ENCODE data around the gene MLXIPL.
"Not testable (repeated sequence)": the region's sequence is repeated elsewhere in the genome, so short reads cannot be mapped to it uniquely, and the experiment has no call there.

The MLXIPL gene

GRCh38 chr7:73612598-73613269, 11.6 kb downstream of the MLXIPL start:
- DNase-seq (ENCODE audit: low read depth in 3 of 3) = no peak

DNA sequence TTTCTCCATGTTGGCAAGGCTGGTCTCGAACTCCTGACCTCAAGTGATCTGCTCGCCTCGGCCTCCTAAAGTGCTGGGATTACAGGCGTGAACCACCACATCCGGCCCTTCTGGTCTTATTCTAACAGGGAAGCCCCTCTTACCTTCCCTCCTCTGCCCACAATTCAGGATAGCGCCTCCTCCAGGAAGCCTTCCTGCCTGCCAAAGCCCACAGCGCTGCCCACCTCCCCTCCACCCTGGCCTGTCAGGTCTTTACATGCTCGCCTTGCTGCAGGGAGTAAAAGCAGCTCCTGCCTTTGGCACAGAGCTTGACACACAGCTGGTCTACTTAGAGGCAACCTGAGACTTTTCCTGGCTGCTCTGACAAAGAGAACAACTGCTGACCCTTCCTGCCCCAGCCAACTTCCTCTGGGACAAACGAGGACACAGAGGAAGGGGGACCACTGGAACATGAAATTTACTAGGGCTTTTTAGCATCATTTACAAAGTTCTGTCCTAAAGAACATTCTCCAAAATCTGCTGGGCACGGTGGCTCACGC, 13.2 kb downstream of the MLXIPL start:
- no peak for DNase-seq (ENCODE audit: low read depth in 3 of 3)

DNA sequence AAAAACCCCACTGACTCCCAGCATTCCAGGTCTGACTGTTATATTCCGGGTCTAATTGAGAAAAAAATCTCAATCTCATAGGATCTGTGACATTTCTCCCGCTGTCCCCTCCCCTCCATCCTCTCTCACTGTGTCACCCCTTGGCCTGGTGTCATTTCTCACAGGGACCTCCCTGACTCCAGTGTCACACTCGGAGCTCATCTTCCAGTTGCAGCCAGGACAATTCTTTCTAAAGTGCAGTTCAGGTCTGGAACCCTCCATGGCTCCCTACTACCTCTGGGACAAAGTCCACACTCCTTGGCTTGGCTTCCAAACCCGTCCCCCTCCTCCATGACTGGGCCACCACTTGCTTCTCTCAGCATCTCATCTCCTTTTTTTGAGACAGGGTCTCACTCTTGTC, 14.2 kb downstream of the MLXIPL start:
- DNase-seq (ENCODE audit: low read depth in 3 of 3) = no peak

GRCh38 chr7:73607692-73607983, 16.7 kb downstream of the MLXIPL start:
- DNase-seq (ENCODE audit: low read depth in 3 of 3) = not testable (repeated sequence)

DNA sequence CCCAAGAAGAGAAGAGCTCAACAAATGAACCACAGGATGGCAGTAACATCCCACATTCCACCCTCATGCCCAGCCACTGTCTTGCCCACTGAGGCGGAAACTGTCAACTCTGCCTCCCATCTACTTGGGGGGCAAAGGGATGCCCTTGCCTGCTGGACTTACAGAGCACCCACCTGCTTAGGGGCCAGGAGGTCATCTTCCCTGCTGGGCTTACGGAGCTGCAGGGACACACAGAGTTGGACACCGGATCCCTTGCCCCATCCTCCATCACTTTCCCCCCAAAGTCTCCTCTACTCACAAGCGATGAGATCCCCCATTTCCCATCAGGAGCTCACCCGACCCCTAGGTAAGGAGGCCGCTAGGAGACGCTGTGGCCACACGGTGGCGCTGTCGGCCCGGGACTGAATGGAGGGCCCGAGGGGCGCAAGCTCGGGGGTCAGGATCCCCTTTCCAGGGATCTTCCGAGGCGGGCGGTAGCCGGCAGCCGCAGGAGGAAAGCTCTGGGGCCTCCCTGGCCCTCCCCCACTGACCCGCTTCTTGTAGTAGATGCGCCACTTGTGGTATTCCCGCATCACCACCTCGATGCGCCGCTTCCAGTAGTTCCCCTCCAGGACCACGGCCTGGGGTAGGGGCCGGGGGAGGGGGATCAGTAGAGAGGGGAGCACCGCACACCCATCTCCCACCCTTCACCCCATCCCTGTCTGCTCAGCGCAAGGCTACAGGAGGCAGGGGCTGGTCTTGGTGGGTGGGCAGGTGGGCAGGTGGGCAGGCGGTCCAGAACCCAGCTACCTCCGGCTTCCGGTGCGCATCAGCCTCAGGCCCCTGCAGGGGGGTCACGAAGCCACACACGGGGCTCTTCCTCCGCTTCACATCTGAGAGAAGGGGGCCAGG, 17.3 kb downstream of the MLXIPL start:
- DNase-seq (ENCODE audit: low read depth in 3 of 3) = peak; percentile 37 to 70 (median 39)

- no peak for DNase-seq (ENCODE audit: low read depth in 3 of 3)
Measured at GRCh38 chr7:73605601-73606220, 18.6 kb downstream of the MLXIPL start.

- no peak for DNase-seq (ENCODE audit: low read depth in 3 of 3)
Measured at GRCh38 chr7:73602721-73603651, 21.3 kb downstream of the MLXIPL start.

- DNase-seq (ENCODE audit: low read depth in 3 of 3) = no peak
Measured at GRCh38 chr7:73599916-73600315, 24.4 kb downstream of the MLXIPL start.

- no peak for DNase-seq (ENCODE audit: low read depth in 3 of 3)
Measured at GRCh38 chr7:73599151-73599882, 25.0 kb downstream of the MLXIPL start.

DNA sequence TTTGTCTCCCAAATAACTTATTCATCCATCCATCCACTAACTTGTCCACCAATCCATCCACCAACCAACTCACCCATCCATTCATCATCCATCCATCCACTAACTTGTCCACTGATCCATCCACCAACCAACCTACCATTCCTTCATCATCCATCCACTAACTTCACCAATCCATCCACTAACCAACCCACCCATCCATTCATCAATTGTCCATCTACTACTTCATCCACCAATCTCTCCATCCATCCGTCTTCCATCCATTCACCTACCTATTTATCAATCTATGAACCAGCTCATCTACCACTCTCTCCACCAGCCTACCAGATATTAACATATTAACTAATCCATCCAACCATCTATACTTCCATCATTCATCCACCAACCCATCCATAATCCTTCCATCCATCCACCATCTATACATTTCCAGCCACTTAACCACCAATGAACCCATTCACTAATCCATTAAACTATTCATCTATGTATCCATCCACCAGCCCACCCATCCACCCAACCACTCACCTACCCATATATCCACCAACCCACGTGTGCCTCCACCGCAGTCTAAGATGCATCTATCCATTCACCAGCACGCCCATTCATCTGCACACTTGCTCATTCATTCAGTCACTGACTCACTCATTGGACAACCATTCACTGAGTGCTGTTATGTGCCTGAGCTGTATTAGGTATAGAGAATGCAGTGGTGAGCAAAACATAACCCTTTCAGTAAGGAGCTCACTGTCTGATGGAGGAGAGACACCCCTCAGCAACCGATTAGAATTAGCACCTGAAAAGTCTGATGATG, 26.1 kb downstream of the MLXIPL start:
- no peak for DNase-seq (ENCODE audit: low read depth in 3 of 3)

DNA sequence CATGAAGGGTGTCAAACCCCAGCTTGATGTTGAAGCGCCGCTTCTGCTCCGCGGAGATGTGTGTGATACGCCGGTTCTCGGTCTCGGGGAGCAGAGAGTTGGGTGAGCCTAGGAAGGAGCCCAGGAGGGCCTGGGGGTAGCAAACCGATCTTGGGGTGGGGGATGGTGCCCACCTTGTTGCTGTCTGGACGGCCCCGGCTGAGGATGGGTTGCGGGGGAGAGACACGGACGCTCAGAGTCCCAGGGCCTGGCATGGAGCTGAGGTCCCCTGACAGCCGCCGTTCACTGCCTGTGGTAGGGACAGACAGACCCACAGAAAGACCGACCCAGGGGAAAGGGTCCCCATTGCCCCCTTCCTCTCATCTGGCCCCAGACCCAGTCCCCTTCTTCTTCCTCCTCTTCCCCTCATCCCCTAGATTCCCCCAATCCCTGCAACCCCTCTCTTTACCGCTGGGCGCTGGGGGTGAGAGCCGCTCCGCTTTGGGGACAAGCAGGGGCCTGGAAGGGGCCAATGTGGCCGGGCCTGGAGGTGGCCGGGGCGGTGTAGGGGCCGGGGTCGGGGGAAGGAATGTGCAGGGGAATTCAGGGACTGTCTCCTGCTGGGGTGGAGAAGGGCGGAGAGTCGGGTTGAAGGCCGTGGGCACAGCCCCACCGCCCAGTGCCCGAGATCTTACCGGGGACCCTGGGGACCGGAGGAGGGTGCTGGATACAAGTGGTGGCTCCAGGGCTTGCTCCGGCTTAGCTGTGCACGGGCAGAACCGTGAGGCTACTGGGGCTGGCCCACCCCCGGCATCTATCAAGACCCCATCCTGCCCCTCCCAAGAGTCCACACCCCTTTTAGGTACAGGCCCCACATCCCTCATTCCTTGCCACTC, 27.9 kb downstream of the MLXIPL start:
- DNase-seq (ENCODE audit: low read depth in 3 of 3) = no peak

- no peak for DNase-seq (ENCODE audit: low read depth in 3 of 3)
Measured at GRCh38 chr7:73595358-73595757, 29.0 kb downstream of the MLXIPL start.

DNA sequence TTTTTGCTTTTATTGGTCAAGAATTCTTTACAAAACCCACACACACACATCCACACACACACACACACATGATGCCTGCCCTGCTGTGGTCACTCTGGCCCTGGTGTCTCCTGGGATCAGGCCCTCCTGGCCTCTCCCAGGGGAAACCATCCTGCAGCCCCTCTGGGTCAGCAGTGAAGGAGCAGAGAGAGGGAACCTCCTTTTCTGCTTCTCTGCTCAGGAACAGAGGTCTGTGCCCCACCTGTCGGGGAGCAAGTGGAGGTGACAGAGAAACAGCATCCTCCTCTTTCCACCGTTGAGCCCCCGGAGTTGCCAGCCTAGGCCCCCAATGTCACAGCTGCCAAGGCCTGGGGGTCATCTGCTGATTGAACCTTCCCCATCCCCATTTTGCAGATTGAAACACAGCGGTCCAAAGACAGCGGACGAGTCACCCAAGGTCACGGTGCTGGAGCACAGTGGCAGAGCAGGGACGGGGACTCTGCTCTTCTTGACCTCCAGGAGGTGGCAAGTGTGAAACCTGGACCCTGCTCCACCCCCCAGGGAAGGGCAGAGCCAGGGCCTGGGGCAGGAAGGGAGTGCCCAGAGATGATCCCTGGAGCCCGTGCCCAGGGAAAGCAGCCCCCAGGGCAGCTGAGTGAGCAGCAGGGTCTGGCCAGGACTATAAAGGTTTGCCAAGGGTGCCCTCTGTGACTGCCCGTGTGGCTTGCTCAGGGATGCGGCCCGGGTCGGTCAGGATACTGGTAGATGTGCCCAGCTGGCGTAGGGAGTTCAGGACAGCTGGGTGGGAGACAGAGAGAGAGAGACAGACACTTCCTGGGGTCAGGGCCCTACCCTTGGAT, 30.9 kb downstream of the MLXIPL start:
- no peak for DNase-seq (ENCODE audit: low read depth in 3 of 3)

DNA sequence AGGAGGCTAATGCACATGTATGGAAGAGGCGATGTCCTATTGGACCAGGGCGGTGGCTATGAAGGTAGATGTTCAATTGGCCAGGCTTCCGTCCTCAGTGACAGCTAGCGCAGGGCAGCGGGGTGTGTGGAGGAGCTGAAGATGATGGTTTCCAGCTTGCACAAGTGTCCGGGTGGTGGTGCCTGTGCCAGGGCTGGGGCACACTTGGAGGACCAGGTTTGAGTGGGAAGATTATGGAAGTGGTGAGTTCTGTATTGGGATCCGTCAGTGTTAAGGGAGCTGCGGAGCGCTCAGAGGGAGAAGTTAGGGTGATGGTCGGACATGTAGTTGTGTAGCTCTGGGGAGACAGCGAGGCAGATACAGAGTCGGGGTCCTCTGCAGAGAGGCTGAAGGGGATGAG, 37.4 kb downstream of the MLXIPL start:
- no peak for DNase-seq (ENCODE audit: low read depth in 3 of 3)

- DNase-seq (ENCODE audit: low read depth in 3 of 3) = no peak
Measured at GRCh38 chr7:73585196-73585595, 39.1 kb downstream of the MLXIPL start.

DNA sequence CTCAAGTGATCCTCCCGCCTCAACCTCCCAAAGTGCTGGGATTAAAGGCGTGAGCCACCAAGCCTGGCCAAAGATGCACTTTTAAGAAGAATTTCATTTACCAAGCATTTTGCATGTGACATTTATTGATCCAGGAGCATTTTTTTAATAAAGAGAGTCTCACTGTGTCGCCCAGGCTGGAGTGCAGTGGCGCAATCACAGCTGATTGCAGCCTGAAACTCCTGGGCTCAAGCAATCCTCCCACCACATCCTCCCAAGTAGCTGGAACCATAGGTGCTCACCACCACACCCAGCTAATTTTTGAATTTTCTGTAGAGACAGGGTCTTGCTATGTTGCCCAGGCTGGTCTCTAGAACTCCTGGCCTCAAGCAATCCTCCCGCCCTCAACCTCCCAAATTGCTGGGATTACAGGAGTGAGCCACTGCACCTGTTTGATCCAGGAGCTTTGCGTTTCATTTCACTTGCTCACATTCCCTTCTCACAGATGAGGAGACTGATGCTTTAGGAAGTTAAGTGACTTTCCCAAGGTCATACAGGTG, 41.6 kb downstream of the MLXIPL start:
- DNase-seq (ENCODE audit: low read depth in 3 of 3) = no peak

GRCh38 chr7:73581006-73581405, 43.3 kb downstream of the MLXIPL start:
- not testable (repeated sequence) for DNase-seq (ENCODE audit: low read depth in 3 of 3)
